ENCODE data around the gene RAB44.

Gene RAB44

DNA sequence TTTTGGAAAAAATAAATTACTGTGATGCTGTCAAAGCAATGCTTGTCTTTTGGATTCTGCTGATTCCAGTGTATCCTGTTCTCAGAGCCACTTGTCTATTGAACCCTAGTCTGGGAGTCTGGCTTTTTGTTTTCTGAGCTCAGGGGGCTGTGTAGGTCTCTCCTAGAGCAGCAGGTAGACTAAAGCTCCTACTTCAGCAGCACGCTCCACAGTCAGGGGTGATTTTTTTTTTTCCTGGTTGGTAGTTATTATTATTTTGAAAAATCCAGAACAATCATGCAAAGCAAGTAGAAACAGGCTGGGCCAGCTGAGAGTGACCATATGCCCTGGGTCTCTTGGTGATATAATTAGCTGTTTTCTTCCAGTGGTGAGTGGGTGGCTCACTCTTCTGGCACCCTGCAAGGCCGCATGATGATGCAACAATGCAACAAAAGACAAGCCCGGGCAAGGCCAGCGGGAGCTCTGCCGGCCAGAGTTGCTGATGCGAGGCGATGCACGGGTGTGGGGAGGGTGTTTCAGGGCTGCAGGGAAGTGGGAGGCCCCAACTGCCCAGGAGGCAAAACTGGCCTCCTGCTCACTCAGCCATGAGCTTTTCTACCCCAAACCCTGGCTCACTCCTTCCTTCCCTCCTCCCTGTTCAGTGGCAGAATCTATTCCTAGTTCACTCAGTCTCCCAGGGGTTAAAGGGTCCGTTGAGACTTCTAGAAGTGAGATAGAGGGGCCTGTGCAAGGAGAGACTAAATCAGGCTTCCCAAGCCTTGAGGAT, 30.6 kb upstream of the RAB44 start:
- in situ Hi-C loops (cut with MboI; ENCODE audit: low sequenced_read_pairs) = no loop called here

DNA sequence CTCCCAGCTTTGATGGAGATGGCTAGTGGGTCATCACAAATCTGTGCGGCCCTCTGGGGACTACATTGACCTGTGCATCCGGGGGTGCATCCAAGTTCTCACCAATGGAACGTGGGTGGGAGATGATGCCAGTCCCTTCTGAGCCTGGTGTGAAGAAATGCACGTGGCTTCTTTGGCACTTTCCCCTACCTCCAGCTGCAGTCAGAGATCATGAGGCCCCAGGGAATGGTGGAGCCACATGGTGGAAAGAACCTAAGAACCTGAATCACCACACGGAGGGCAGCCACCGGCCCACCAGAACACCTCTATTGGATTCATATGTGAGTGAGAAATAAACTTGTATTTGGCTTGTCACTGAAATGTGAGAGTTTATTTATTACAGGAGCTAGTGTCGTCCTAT, 29.0 kb upstream of the RAB44 start:
- in situ Hi-C loops (cut with MboI; ENCODE audit: low sequenced_read_pairs) = no loop called here

DNA sequence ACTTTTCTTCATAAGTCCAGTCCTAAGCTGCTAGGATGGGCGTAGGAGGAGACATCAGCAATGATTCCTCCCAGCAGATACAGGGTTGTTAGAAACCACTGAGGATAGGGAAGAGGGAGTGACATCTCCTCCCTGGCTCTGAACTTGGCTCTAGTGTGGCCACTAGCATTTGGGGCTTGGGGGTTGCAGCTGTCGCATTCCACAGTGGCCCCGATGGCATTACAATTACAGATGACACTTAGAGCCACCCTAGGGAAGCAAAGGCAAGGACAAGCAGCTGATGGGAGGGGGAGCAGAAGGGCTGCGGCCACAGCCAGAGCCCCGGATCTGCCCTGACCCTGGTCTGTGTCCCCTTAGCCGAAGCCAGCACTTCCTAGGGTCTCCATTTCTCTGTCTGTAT, 28.6 kb upstream of the RAB44 start:
- in situ Hi-C loops (cut with MboI; ENCODE audit: low sequenced_read_pairs) = no loop called here

DNA sequence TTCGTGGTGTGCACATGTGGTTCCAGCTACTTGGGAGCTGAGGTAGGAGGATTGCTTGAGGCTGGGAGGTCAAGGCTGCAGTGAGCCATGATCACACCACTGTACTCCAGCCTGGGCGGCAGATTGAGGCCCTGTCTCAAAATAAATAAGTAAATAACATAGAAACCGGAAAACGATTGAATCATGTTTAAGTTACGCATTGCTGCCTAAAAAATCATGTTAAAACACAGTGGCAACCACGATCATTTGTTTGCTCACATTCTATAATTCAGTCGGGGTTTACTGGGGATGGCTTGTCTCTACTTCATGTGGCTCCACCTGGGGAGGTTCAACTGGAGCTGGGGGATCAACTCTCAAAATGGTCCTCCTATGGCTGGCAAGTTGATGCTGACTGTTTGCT, 27.4 kb upstream of the RAB44 start:
- in situ Hi-C loops (cut with MboI; ENCODE audit: low sequenced_read_pairs) = no loop called here

DNA sequence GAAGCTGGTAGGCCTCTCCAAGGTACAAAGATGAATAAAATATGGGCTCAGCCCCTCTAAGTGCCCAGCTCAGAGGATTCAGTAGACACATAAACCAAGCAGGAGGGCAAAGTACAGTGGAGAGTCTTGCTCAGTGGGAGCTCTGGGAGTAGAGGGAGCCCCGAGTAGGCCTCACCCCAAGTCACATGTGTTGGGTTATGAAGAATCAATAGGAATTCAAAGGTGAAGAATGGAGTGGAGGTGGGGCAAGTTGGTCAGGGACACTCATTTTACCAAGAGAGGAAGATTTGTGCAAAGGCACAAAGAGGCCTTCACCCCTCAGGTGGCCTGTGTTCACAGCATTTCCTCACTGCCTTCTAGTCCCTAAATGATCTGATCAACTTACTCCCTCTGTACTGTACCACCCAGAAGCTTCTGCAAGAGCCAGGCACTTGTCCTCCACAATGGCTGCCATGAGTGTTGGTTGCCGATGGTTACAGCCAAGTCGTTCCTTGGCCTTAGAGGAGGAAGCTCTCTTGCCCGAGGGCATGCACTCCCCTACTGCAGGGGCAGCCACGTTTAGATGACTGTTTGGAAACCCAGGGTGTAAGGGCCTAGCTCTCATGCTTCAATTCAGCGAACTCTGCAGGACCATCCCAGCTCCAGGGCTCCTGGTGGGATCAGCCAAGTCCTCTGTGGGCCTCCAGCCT, 25.8 kb upstream of the RAB44 start:
- in situ Hi-C loops (cut with MboI; ENCODE audit: low sequenced_read_pairs) = no loop called here

DNA sequence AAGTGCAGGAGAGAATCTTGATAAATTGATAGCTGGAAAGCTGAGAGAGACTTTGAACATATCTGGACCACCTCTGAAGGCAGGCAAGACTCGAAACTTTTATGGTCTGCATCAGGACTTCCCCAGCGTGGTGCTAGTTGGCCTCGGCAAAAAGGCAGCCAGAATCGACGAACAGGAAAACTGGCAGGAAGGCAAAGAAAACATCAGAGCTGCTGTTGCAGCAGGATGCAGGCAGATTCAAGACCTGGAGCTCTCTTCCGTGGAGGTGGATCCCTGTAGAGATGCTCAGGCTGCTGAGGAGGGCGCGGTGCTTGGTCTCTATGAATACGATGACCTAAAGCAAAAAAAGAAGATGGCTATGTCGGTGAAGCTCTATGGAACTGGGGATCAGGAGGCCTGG, 23.7 kb upstream of the RAB44 start:
- in situ Hi-C loops (cut with MboI; ENCODE audit: low sequenced_read_pairs) = no loop called here

DNA sequence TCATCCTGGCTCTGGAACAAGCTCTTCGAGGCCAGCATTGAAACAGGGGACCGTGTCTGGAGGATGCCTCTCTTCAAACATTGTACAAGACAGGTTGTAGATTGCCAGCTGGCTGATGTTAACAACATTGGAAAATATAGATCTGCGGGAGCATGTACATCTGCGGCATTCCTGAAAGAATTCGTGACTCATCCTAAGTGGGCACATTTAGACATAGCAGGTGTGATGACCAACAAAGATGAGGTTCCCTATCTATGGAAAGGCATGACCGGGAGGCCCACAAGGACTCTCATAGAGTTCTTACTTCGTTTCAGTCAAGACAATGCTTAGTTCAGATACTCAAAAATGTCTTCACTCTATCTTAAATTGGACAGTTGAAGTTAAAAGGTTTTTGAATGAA, 22.7 kb upstream of the RAB44 start:
- in situ Hi-C loops (cut with MboI; ENCODE audit: low sequenced_read_pairs) = no loop called here

DNA sequence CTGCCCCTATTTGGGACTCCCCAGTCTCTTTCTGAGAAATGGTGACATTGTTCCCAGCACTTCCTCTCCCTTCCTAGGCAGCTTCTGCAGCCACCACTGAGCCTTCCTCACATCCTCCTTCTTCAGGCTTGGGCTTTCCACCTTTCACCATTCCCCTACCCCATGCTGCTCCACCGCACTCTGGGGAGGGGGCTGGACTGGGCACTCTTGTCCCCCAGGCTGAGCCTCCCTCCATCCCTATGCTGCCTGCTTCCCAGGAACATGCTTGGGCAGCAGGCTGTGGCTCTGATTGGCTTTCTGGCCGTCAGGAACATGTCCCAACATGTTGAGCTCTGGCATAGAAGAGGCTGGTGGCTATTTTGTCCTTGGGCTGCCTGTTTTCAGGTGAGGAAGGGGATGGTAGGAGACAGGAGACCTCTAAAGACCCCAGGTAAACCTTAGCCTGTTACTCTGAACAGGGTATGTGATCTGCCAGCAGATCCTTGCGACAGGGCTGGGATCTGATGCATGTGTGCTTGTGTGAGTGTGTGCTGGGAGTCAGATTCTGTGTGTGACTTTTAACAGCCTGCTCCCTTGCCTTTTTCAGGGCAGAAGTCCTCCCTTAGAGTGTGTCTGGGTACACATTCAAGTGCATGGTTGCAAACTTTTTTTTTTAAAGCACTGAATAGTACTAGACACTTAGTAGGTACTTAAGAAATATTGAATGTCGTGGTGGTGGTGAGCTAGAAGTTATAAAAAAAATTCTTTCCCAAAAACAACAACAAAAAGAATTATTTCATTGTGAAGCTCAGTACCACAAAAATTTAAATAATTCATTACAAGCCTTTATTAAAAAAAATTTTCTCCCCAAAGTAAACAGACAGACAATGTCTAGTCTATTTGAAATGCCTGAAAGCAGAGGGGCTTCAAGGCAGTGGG, 21.2 kb upstream of the RAB44 start:
- in situ Hi-C loops (cut with MboI; ENCODE audit: low sequenced_read_pairs) = no loop called here

DNA sequence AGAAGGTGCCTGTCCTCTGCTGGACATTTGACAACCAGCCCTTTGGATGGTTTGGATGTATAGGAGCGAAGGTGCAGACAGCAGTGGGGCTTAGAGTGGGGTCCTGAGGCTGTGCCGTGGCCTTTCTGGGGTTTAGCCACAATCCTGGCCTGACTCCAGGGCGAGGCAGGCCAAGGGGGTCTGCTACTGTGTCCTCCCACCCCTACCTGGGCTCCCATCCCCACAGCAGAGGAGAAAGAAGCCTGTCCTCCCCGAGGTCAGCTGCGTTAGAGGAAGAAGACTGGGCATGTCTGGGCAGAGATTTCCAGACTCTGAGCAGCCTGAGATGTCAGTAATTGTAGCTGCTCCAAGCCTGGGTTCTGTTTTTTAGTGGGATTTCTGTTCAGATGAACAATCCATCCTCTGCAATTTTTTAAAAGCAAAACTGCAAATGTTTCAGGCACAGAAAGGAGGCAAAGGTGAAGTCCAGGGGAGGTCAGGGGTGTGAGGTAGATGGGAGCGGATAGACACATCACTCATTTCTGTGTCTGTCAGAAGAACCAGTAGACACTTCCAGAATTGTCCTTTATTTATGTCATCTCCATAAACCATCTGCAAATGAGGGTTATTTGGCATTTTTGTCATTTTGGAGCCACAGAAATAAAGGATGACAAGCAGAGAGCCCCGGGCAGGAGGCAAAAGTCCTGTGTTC, 20.4 kb upstream of the RAB44 start:
- in situ Hi-C loops (cut with MboI; ENCODE audit: low sequenced_read_pairs) = no loop called here

DNA sequence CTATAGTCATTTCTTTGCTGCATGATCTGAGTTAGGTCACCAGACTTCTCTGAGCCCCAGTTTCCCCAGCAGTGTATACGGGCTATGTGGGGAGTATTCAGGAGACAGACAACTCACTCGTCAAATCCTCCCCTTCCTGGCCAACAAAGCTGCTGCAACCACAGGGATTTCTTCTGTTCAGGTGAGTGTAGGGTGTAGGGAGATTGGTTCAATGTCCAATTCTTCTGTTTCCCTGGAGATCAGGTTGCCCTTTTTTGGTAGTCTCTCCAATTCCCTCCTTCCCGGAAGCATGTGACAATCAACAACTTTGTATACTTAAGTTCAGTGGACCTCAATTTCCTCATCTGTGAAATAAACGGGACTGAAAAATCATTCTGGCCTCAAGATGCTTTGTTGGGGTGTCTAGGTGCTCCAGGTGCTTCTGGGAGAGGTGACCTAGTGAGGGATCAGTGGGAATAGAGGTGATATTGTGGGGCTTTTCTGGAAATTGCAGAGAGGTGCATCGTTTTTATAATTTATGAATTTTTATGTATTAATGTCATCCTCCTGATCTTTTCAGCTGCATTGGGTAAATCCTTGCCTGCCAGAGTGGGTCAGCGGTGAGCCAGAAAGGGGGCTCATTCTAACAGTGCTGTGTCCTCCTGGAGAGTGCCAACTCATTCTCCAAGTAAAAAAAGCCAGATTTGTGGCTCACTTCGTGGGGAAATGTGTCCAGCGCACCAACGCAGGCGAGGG, 19.7 kb upstream of the RAB44 start:
- in situ Hi-C loops (cut with MboI; ENCODE audit: low sequenced_read_pairs) = no loop called here

DNA sequence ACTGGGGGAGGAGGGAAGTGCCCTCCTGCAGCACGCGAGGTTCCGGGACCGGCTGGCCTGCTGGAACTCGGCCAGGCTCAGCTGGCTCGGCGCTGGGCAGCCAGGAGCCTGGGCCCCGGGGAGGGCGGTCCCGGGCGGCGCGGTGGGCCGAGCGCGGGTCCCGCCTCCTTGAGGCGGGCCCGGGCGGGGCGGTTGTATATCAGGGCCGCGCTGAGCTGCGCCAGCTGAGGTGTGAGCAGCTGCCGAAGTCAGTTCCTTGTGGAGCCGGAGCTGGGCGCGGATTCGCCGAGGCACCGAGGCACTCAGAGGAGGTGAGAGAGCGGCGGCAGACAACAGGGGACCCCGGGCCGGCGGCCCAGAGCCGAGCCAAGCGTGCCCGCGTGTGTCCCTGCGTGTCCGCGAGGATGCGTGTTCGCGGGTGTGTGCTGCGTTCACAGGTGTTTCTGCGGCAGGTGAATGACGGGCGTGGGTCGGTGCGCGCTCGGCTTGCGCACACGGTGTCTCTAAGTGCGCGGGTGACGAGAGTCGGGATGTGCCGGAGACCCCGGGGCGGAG, 19.1 kb upstream of the RAB44 start, which contains the start of gene CDKN1A:
Gene CDKN1A, plus strand, starts transcription at position 227 of the 555 bp plus-strand sequence. CDS start 5,388 bp downstream, outside the sequence.
- in situ Hi-C loops (cut with MboI; ENCODE audit: low sequenced_read_pairs) = no loop called here

DNA sequence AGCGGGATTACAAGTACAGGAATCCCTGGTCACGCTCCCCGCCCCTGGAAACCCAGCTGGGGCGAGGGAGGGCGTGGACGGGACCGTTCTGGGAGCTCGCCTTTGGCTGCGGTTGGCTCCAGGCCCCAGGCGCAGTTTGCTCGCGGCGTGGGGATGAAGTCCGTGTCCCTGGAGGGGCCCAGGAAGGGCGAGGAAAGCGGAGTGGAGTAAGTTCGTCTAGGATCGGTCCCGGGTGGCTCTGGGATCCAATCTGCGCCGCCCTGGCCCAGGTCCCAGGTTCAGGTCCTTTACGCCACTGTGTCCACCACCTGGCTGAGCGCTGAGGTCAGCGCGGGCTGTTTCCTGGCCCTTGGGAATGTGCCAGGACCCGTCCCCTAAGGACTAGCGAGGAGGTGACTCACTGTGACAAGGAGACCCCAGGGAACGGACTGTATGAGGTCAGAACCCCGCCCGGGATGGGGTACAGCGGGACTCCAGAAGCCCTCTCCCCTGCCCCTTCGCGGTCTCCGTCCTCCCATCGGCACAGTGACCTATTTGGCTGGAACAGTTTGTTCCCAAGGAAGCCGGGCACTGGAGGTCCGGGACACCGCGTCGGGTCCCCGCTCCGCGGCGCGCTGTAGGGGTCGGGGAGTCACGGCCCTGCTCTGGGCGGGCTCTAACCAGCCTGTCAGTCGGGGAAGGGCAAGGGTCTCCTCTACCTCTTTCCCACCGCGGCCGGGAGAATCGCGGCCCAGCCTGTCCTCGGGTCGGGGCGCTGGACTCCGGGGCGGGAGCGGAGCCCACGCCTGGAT, 18.4 kb upstream of the RAB44 start:
- in situ Hi-C loops (cut with MboI; ENCODE audit: low sequenced_read_pairs) = no loop called here

DNA sequence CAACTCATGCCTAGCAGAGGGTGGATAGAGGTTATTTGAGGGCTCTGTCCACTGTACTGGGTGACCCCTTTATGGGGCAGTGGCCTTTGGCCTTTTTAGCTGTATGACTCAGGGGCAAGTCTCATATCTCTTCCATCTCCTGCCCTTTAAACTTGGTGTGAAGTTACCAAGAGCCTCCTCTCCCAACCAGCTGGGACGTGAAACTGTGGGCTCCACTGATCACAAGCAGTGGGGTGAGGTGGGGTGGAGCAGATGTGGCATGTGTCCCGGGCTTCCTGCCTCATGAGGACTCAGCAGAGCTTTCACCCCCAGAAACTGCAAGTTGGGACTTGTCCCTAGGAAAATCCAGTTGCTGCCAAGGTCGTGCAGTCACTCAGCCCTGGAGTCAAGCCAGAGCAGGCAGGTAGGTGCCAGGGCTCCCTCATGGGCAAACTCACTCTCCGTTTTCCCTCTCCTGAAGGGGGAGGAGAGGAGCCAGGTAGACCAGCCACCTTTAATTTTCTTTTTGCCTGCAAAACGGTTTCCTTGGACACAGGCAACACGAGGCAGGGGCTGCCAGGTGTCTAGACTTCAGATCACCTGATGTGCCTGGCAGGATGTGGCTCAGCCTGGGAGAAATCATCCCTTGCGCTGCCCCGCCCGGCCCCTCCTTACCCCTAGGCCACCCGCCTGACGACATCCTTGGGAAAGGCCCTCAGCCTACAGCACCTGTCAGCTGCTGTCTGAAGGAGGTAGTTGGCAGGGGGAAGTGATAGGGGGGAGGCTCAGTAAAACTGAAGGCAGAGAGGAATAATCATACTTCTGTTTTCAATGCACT, 15.1 kb upstream of the RAB44 start:
- in situ Hi-C loops (cut with MboI; ENCODE audit: low sequenced_read_pairs) = loop anchor here (5.0 kb wide), 1 partner anchor 60 kb away; no protein-coding TSS in a partner anchor

DNA sequence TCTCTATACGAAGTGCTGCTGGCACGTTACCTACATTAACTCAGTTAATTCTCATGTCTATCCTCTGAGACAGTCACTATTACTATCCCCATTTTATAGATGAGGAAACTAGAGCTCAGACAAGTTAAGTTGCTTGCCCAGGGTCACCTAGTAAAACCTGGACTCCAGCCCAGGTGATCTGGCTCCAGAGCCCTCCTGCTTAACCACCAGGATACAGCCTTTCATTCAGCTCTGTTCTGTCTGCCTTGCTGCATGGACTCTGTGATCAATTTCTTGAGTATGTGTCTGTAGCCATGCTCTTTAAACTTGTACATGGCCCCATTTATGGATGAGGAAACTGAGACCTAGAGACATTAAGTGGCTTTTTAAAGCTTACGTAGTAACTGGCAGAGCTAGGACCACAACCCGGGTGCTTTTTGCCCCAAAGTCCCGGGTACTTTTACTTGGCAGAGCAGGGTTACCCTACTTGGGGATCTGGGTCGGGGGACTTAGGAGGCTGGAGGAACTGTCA, 14.4 kb upstream of the RAB44 start:
- in situ Hi-C loops (cut with MboI; ENCODE audit: low sequenced_read_pairs) = loop anchor here (5.0 kb wide), 1 partner anchor 61 kb away; no protein-coding TSS in a partner anchor

DNA sequence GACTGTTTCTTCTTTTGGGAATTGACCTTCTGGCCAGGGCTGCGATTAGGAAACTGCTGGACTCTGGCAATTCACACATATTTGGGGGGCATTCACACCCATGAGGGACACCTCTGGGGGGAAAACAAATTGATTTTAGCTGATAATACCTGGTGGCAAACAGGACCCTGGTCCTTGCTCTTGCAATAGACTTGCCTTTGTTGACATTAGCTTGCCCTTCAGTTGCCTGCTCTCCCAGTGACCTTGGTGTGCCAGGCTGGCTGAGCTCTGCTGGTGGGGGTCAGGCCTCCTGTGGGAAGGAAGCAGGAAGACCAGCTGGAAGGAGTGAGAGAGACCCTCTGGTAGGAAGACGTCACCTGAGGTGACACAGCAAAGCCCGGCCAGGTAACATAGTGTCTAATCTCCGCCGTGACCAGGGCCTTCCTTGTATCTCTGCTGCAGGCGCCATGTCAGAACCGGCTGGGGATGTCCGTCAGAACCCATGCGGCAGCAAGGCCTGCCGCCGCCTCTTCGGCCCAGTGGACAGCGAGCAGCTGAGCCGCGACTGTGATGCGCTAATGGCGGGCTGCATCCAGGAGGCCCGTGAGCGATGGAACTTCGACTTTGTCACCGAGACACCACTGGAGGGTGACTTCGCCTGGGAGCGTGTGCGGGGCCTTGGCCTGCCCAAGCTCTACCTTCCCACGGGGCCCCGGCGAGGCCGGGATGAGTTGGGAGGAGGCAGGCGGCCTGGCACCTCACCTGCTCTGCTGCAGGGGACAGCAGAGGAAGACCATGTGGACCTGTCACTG, 13.8 kb upstream of the RAB44 start:
- in situ Hi-C loops (cut with MboI; ENCODE audit: low sequenced_read_pairs) = loop anchor here (5.0 kb wide), 1 partner anchor 62 kb away; no protein-coding TSS in a partner anchor

DNA sequence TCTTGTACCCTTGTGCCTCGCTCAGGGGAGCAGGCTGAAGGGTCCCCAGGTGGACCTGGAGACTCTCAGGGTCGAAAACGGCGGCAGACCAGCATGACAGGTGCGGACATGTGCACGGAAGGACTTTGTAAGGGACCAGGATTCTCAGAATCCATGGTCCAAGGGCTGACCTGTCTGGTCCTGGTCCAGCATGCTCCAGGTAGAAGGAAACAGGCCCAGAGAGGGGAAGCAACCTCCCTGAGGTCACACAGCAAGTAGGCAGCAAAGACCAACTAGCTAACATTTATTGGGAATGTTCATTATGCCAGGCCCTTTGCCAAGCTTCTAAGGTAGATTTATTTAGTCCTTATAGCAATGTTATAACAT, 13.2 kb upstream of the RAB44 start:
- in situ Hi-C loops (cut with MboI; ENCODE audit: low sequenced_read_pairs) = loop anchor here (5.0 kb wide), 1 partner anchor 62 kb away; no protein-coding TSS in a partner anchor
